GM18511 (cell line): ENCODE results near the gene RAB12.
"Not testable (repeated sequence)": the region's sequence is repeated elsewhere in the genome, so short reads cannot be mapped to it uniquely, and the experiment has no call there.

ENCODE experiments used
- ATAC-seq: cut with Tn5 transposase; IDR thresholded peaks from one replicate; pipeline ENCODE4 v1.9.1; 2021; ENCODE audit warnings: mild to moderate bottlenecking, moderate library complexity; ENCODE audit not compliant: unreplicated experiment

The RAB12 gene

DNA sequence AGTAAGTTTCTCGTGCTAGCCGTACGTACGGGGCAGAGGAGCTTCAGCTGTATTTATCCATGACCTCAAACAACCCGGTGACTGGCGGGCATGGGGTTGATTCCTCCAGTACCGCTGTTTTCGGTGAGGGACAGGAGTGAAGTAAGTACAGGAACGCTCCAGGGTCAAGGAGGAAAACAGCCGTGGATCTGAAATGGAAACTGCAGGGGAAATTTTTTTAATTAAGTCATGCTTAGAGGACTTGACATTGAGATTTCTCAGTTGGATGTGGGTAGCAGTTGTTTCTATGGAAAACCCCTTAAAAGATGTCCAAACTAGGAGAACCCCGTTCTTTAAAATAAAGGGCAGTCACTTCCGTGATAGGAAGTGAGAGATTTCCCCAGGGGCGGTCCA lies 1.2 kb downstream of the RAB12 start:
- peak; percentile 13 for ATAC-seq

DNA sequence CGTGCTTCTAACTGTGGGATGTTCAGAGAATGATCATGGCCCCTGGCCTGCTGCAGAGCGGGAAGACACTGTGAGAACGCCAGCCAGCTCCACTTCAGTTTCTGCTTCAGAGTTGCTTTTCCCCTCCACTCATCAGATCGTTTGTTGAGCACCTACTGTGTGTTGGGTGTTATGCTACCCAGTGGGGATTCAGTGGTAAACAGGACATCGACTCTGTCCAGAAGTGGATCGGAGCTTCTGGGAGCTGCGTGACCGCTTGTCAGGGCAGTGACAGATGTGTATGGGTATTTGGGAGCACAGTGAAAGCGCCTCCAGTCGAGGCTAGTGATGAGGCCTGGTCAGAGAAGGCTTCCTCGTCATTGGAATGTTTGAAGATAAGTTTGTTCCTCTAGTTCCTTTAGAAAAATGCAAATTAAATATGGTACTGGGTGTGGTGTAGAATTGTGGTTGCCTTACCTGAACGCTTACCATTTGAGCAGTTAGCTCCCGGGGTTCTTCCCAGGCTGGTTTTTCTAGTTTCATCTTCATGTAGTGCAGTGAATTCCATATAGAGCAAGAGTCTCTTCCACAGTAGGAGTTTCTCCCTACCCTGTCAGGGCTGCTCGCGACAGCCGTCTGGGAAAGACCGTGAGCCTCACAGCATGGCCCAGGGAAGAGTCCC lies 2.8 kb downstream of the RAB12 start:
- no peak for ATAC-seq

DNA sequence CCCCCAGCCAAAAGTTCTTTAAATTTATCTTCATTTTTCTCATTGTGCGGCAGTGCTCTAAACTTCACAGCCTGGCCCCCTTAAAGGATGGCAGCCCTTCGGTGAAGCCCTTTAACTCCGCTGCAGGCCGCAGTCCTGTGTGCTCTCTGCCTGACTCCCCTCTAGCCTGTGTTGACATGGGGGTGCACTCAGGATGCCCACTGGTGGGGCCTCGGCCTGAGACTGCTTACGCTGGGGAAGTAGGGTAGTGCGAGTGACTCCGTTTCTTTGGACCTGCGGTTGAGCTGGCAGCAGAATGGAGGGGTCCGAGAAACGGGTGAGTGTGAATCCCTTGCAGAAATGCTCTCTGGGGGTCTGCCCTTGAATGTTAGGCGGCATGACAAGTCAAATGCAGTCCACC lies 5.6 kb downstream of the RAB12 start:
- ATAC-seq = no peak

GRCh38 chr18:8615397-8616027 lies 6.3 kb downstream of the RAB12 start:
- ATAC-seq = no peak

- ATAC-seq = no peak
These were observed 6.8 kb downstream of the RAB12 start for GRCh38 chr18:8616028-8616401.

DNA sequence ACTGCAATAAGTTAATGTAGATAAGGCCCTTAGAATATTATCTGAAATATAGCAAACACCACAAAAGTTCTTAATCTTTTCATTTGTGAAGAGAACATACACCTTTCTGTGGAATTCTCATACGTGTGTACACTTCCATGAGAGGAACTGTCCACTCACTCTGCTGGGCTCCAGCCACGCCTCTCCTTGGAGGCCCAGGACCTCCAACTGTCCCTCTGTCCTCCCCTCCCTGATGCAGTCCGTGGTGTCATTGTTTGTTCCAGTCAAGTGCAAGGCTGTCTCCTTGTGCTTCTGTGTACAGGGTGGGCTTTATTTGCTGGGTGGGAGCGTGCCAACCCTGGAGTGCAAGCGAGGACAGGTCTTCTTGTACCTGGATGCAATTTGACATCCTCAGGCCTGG lies 8.7 kb downstream of the RAB12 start:
- no peak for ATAC-seq

DNA sequence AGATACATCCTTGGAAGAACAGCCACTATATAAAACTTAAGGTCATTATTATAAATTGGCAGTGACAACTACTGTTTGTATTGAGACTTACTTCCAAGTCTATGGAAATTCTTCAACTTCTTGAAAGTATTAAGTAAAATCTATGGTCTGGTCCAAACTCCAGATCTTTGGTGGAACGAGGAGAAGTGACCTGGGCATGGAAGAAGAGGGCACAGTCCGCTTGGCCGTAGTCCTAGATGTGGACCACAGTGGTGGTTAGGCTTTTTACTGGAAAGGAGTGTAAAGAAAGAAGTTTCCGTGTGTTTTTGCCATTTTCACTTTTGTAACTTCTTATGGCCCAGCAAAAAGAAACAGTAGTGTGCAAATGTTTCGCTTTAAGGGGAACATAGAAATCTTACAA lies 9.8 kb downstream of the RAB12 start:
- ATAC-seq = no peak

GRCh38 chr18:8619835-8620577 lies 10.8 kb downstream of the RAB12 start:
- ATAC-seq = no peak

GRCh38 chr18:8620845-8621244 lies 11.6 kb downstream of the RAB12 start:
- ATAC-seq = no peak

GRCh38 chr18:8622625-8623024 lies 13.4 kb downstream of the RAB12 start:
- not testable (repeated sequence) for ATAC-seq

DNA sequence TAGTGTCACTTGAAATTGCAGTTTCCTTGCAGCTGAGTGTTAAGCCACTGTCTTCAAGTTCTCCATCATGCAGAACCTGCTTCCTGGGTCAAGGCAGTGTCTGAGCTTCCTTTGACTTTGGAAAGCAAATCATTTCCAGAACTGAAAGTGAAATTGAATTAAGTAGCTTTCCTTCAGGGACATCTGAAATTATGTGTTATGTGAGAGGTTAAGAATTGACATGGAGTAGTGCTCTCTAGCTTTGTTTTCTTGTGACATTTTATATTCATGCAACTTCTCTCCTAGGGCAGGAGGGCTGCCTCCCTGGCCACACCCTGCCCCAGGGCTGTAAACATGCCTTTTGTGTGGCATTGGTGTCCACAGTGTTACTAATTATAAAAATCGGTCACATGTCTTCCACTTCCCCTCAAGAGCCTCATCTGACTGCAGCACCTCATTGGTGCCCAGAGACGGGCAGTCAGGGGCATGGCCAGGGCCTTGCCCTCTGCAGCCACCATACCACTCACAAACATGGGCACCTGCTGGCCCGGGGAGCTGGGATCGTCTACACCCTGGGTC lies 14.4 kb downstream of the RAB12 start:
- ATAC-seq = peak; percentile 88

GRCh38 chr18:8625461-8626092 lies 16.3 kb downstream of the RAB12 start:
- no peak for ATAC-seq

- no peak for ATAC-seq
These were observed 17.3 kb downstream of the RAB12 start for GRCh38 chr18:8626414-8627106.

- no peak for ATAC-seq
These were observed 17.9 kb downstream of the RAB12 start for GRCh38 chr18:8627107-8627472.

GRCh38 chr18:8627540-8627939 lies 18.3 kb downstream of the RAB12 start:
- no peak for ATAC-seq

DNA sequence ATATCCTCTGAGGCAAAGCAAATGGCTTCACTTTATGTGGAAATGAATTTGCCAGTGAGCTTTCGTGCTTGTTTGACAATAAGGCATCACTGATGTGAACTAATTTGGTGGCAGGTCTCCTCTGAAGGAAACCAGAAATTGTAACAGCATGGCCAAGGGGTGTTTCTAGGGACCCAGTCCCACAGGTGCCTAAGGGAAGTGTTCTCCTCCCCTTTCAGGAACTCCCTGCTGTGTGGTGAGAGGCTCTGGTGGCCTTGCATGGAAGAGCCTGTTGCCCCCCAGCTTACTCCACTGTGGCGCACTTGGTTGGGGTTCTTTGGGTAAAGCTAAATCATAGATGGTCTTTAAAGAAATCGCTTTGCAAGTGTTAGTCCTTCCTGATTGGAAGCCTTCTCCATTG lies 20.4 kb downstream of the RAB12 start:
- ATAC-seq = no peak

- ATAC-seq = no peak
These were observed 21.3 kb downstream of the RAB12 start for GRCh38 chr18:8630546-8630945.

- no peak for ATAC-seq
These were observed 22.0 kb downstream of the RAB12 start for GRCh38 chr18:8631265-8631664.

DNA sequence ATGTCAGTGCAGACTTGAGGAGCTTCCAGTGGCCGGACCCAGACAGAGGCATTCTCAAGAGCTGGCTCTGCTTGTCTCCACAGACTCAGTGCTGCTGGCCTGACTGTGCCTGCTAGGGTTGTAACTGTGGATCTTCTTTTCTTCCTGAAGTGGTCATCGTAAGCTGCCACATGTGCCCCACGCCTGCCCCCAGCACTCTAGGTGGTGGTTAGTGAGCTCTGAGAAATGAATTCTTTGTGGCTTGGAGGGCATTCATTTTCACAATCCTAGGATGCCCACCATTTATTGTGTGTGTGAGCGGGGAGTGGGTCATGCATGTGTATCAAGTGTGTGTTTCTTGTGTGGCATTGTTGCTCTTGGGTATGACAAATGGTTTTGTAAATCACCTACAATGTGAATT lies 23.1 kb downstream of the RAB12 start:
- ATAC-seq = no peak

GRCh38 chr18:8634508-8634907 lies 25.3 kb downstream of the RAB12 start:
- no peak for ATAC-seq

DNA sequence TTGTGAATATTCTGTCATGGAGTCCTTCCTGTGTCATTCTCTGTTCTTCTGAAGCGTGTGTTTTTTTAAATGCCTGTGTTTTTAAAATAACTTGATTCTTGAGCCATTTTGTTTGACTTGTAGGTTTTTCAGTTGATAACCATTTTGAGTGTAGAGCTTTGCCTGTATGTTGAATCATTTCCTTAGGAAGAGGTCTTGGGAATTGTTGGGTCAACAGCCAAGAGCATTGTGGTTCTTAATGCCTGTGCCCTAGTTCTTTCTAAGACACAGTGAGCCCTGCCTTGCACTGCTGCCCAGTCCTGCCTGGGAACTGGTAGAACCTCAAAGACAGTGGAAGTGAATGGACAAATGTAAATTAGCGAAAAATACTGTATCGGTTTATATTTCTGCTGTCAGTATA lies 25.9 kb downstream of the RAB12 start:
- no peak for ATAC-seq
